ENCODE measurements around the gene SKIC2. TPM values are rescaled to one million over a fixed set of nuclear protein-coding genes. Genes with fewer than 3 reads are reported as not detected.
"Not testable (repeated sequence)": the region's sequence is repeated elsewhere in the genome, so short reads cannot be mapped to it uniquely, and the experiment has no call there.

Gene SKIC2
- total RNA-seq, 1 donor from 2014 or later: 86.5 TPM

GRCh38 chr6:32002546-32003268 lies 43.7 kb downstream of the SKIC2 start:
- intact Hi-C loops (cut with micrococcal nuclease): not testable (repeated sequence)

- intact Hi-C loops (cut with micrococcal nuclease): not testable (repeated sequence)
Measured at GRCh38 chr6:32003301-32003700, 44.3 kb downstream of the SKIC2 start.

DNA sequence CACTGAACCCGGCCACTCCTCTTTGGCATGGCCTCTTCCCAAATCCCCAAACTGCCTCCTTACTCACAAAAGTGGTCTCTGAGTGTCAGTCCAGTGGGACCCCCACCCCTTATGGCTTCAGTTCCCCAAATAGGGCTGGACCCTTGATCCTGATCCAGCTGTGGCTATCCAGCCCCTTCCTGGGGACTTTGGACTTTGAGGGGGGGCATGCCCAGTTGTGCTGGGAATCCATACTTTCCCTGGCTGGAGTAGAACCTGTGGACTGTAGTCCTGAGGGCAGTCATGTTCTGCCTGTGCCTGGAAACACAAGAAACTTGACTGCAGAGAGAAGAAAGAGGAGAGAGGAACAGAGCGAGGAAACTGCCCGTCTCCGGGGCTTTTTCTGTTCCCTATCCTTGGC lies 45.4 kb downstream of the SKIC2 start:
- intact Hi-C loops (cut with micrococcal nuclease): not testable (repeated sequence)

DNA sequence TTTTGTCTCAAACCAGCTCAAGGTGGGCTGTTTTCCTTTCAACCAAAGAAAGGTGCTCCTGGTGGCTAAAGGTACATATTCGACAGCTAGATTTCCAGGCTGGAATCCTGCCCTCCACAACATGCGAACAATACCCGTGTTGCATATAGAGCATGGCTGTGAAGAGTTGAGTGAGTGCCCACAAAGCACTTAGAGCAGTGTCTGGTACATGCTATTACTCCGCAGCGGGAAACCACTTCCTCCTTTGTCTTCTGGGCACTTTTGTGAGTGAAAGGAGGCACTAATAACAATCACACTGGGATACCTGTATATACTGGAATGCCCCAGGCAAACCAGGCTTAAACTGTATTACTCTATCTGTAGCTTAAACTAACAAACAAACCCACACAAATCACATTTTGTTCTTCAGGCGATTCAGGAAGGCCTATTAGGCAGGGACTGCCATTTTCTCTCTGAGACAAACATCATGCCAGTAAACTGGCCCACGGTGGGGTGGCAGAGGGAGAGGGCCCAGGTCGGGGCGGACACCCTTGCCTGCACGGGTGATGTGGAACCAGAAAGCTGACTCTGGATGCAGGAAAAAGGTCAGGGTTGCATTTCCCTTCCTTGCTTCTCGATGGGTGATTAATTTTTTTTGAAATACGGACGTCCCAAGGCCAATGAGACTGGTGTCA lies 46.0 kb downstream of the SKIC2 start:
- intact Hi-C loops (cut with micrococcal nuclease): not testable (repeated sequence)

- intact Hi-C loops (cut with micrococcal nuclease): not testable (repeated sequence)
Measured at GRCh38 chr6:32005538-32005880, 46.5 kb downstream of the SKIC2 start.

DNA sequence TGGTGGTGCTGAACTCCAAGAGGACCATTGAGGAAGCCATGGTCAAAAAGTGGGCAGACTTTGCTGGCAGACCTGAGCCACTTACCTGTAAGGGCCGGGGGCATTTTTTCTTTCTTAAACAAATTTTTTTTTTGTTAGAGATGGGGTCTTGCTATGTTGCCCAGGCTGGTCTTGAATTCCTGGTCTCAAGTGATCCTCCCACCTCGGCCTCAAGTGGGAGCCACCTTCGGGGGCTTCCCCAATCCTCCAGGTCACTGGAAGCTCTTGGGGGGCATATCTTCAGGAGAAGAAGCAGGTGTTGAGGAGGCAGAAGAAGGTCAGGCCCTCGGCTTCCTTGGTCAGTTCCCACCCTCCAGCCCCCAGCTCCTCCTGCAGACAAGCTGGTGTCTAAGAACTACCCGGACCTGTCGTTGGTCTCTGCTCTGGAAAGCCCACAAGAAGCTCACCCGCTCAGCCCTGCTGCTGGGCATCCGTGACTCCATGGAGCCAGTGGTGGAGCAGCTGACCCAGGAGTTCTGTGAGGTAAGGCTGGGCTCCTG lies 47.1 kb downstream of the SKIC2 start:
- intact Hi-C loops (cut with micrococcal nuclease): not testable (repeated sequence)

- intact Hi-C loops (cut with micrococcal nuclease): not testable (repeated sequence)
Measured at GRCh38 chr6:32007086-32007485, 48.1 kb downstream of the SKIC2 start.

GRCh38 chr6:32008037-32008436 lies 49.1 kb downstream of the SKIC2 start:
- intact Hi-C loops (cut with micrococcal nuclease): not testable (repeated sequence)

- intact Hi-C loops (cut with micrococcal nuclease): not testable (repeated sequence)
Measured at GRCh38 chr6:32008616-32009015, 49.6 kb downstream of the SKIC2 start.

- intact Hi-C loops (cut with micrococcal nuclease): not testable (repeated sequence)
Measured at GRCh38 chr6:32009537-32009936, 50.6 kb downstream of the SKIC2 start.

GRCh38 chr6:32010856-32011530 lies 52.0 kb downstream of the SKIC2 start:
- intact Hi-C loops (cut with micrococcal nuclease): not testable (repeated sequence)

- intact Hi-C loops (cut with micrococcal nuclease): not testable (repeated sequence)
Measured at GRCh38 chr6:32012941-32013617, 54.1 kb downstream of the SKIC2 start.

DNA sequence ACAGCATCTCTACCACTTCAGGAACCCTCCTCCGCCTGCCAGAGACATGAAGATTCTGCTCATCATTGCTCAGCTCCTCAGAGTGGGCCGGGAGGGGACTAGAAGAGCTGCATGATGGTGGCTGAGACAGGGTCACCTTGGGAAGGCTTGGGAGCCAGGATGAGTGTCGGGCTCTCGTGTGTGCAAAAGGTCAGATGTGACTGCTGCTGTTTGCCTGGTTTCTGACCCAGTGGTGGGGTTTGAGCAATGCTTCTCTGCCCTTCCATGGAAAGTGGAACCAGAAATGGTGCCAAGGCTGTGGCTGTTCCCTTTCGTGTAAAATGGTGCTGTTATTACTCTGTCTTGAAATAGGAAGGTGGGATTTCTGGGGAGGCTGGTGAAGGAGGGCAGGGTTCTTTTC lies 54.8 kb downstream of the SKIC2 start:
- intact Hi-C loops (cut with micrococcal nuclease): not testable (repeated sequence)

DNA sequence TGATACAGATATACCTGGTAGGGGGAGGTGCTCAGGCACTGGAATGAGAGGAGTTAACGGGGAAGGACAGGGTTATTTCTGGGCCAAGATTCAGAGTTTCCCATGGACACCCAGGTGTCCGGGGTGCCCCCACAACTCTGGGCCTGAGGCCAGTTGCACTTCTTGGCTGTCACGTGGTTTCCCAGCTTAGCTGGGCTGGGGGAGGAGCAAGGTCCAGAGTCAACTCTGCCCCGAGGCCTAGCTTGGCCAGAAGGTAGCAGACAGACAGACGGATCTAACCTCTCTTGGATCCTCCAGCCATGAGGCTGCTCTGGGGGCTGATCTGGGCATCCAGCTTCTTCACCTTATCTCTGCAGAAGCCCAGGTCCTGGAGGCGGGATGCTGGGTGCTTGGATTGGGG lies 55.6 kb downstream of the SKIC2 start, which contains the start of gene C4B:
C4B (plus strand) TSS at position 249 of the 400 bp plus-strand sequence; CDS start at position 300, 51 bp downstream.
- intact Hi-C loops (cut with micrococcal nuclease): not testable (repeated sequence)

Other genes starting within 250 kb of the SKIC2 start
- not detected in 2 replicates for gene LY6G6D, start 243.8 kb upstream of the SKIC2 start, total RNA-seq
- gene LY6G6C, start 237.4 kb upstream of the SKIC2 start, total RNA-seq: 0.25 TPM in 1 of 2 replicates, not detected in the other
- not detected in 2 replicates for gene MPIG6B, start 235.8 kb upstream of the SKIC2 start, total RNA-seq
- gene DDAH2, start 229.9 kb upstream of the SKIC2 start, total RNA-seq: 12.2 and 15.5 TPM in 2 replicates
- gene CLIC1, start 222.6 kb upstream of the SKIC2 start, total RNA-seq: 590 and 596 TPM in 2 replicates
- 75.2 and 76.5 TPM in 2 replicates for gene MSH5, start 219.2 kb upstream of the SKIC2 start, total RNA-seq
- gene SAPCD1, start 196.5 kb upstream of the SKIC2 start, total RNA-seq: 16.6 and 20.2 TPM in 2 replicates
- 4.6 and 4.9 TPM in 2 replicates for gene VWA7, start 181.8 kb upstream of the SKIC2 start, total RNA-seq
- 124 TPM in 2 replicates for gene VARS1, start 163.4 kb upstream of the SKIC2 start, total RNA-seq
- 101 and 104 TPM in 2 replicates for gene LSM2, start 152.2 kb upstream of the SKIC2 start, total RNA-seq
- 2.6 and 2.8 TPM in 2 replicates for gene HSPA1L, start 143.9 kb upstream of the SKIC2 start, total RNA-seq
- 117 and 120 TPM in 2 replicates for gene HSPA1A, start 143.6 kb upstream of the SKIC2 start, total RNA-seq
- gene HSPA1B, start 131.4 kb upstream of the SKIC2 start, total RNA-seq: 83.9 and 85.5 TPM in 2 replicates
- 14.6 and 15.4 TPM in 2 replicates for gene NEU1, start 96.4 kb upstream of the SKIC2 start, total RNA-seq
- not detected in 2 replicates for gene SLC44A4, start 80.2 kb upstream of the SKIC2 start, total RNA-seq
- 70.9 and 73.1 TPM in 2 replicates for gene EHMT2, start 61.5 kb upstream of the SKIC2 start, total RNA-seq
- gene ZBTB12, start 57.1 kb upstream of the SKIC2 start, total RNA-seq: 2.8 TPM in 2 replicates
- 0.64 and 1.5 TPM in 2 replicates for gene C2, start 31.5 kb upstream of the SKIC2 start, total RNA-seq
- gene CFB, start 13.1 kb upstream of the SKIC2 start, total RNA-seq: not detected in 2 replicates
- gene NELFE, start 204 bp upstream of the SKIC2 start, total RNA-seq: 75.4 and 75.8 TPM in 2 replicates
- 17.3 and 18.8 TPM in 2 replicates for gene DXO, start 13.0 kb downstream of the SKIC2 start, total RNA-seq
- 3.2 and 5.2 TPM in 2 replicates for gene C4A, start 22.9 kb downstream of the SKIC2 start, total RNA-seq
- 3.5 and 4.6 TPM in 2 replicates for gene C4B, start 55.6 kb downstream of the SKIC2 start, total RNA-seq
- 0.59 TPM in 2 replicates for gene CYP21A2, start 79.2 kb downstream of the SKIC2 start, total RNA-seq
- 5.7 and 7.6 TPM in 2 replicates for gene TNXB, start 150.2 kb downstream of the SKIC2 start, total RNA-seq
- 121 and 125 TPM in 2 replicates for gene ATF6B, start 169.1 kb downstream of the SKIC2 start, total RNA-seq
- 4.6 and 5.4 TPM in 2 replicates for gene FKBPL, start 171.1 kb downstream of the SKIC2 start, total RNA-seq
- gene PRRT1, start 192.8 kb downstream of the SKIC2 start, total RNA-seq: not detected in 2 replicates
- gene PPT2, start 195.0 kb downstream of the SKIC2 start, total RNA-seq: 9.0 and 10.7 TPM in 2 replicates
- gene EGFL8, start 205.4 kb downstream of the SKIC2 start, total RNA-seq: 7.0 and 8.7 TPM in 2 replicates
- 40.8 and 41.6 TPM in 2 replicates for gene AGPAT1, start 216.9 kb downstream of the SKIC2 start, total RNA-seq
- gene RNF5, start 219.2 kb downstream of the SKIC2 start, total RNA-seq: 41.1 and 42.9 TPM in 2 replicates
- 30.6 and 31.6 TPM in 2 replicates for gene AGER, start 225.1 kb downstream of the SKIC2 start, total RNA-seq
- gene PBX2, start 231.0 kb downstream of the SKIC2 start, total RNA-seq: 82.6 and 84.4 TPM in 2 replicates
- gene GPSM3, start 233.5 kb downstream of the SKIC2 start, total RNA-seq: 245 and 258 TPM in 2 replicates

Data from T-helper 2 cell treated with Interferon-gamma antibody and Interleukin-4, amounts not matched to agents 100 ng/mL and 5 ng/mL, for 36 hours (primary cell).